ENCODE results near the gene ODAD4.
"Not testable (repeated sequence)": the region's sequence is repeated elsewhere in the genome, so short reads cannot be mapped to it uniquely, and the experiment has no call there.

ODAD4 gene

GRCh38 chr17:42002175-42002791, 71.9 kb downstream of the ODAD4 start:
- DNase-seq (ENCODE audit: low read depth, low spot score) = no peak

GRCh38 chr17:42002792-42003301, 72.4 kb downstream of the ODAD4 start:
- DNase-seq (ENCODE audit: low read depth, low spot score) = no peak

DNA sequence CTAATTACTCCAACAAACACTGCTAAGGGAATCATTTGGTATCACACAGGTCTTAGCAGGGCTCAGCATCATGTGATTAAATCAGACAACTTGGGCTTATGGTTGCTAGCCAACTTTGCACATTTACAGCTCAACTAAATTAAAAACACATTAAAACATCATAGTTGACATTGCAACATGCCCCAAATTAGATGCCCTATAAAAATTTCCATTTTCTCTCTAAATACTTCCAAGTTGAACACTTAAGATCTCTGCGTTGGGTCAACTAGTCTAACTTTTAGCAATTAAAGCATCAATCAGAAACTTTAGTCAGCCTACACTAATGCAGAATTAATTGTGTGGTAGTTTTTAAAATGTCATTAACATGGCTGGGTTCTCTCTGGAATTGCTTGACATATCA, 74.7 kb downstream of the ODAD4 start:
- no peak for DNase-seq (ENCODE audit: low read depth, low spot score)

- DNase-seq (ENCODE audit: low read depth, low spot score) = no peak
These were observed 78.8 kb downstream of the ODAD4 start for GRCh38 chr17:42009170-42009569.

DNA sequence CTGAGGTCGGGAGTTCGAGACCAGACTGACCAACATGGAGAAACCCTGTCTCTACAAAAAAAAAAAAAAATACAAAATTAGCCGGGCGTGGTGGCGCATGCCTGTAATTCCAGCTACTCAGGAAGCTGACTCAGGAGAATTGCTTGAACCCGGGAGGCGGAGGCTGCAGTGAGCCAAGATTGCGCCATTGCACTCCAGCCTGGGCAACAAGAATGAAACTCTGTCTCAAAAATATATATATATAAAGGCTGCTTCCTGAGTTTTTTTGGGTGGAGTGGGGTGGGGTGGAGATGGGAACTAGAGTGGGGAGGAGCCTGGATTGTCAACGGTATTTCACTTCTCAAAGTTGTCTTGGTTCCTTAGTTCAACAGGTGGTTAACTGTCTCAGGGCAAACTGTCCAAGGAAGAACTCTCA, 79.9 kb downstream of the ODAD4 start:
- DNase-seq (ENCODE audit: low read depth, low spot score) = not testable (repeated sequence)

DNA sequence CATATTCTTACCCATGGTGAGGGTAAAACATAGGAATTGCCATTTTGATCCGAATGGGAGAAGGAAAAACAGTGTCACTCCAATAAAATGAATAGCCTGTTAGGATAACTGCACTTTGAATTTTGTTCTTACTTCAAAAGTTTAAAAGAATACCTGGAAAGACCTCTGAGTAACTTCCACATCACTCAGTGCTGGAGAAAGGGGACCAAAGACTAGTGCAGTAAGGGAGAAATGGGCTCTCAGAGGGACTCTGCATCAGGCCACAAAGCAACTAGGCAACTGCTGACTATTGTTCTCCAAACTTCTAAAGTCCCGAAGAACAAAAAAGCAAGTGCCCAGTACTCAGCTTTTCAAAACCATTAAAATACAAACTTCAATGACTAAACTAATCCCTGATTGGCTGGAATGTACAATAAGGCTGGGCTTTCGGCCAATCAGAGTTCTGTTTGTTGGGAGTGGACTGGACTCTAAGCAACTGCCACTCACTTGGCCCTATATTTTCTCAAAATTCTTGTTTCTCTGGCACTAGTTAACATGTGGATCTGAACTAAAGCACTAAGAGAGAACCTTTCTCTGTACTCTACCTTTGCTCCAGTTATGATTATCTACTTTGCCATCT, 80.6 kb downstream of the ODAD4 start:
- DNase-seq (ENCODE audit: low read depth, low spot score) = no peak

DNA sequence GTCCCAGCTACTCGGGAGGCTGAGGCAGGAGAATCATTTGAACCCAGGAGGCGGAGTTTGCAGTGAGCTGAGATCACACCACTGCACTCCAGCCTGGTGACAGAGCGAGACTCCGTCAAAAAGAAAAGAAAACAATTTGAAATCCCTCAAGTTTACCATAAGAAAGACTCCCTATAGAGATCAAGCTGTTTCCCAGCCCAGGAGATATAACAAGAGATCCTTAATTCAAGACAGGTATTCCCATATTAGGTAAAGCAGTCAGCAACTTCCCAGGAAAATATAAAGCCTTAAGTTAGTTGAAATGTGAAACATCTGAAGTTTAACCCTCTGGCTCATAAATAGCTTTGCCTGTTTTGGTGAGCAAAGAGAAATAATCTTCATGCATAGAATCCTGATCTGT, 81.9 kb downstream of the ODAD4 start:
- DNase-seq (ENCODE audit: low read depth, low spot score) = not testable (repeated sequence)

GRCh38 chr17:42013740-42014139, 83.3 kb downstream of the ODAD4 start:
- not testable (repeated sequence) for DNase-seq (ENCODE audit: low read depth, low spot score)
